Activated CD8-positive, alpha-beta memory T cell treated with anti-CD3 and anti-CD28 coated beads, Interleukin-2, amount 50 U/mL, for 1 hour (primary cell): ENCODE results near the gene EXO5.
"Not testable (repeated sequence)": the region's sequence is repeated elsewhere in the genome, so short reads cannot be mapped to it uniquely, and the experiment has no call there.

Source experiments
- DNase-seq: peaks from one replicate; pipeline ENCODE4 v3.0.0-alpha.2; 2020; ENCODE audit errors: extremely low read depth

The EXO5 gene

DNA sequence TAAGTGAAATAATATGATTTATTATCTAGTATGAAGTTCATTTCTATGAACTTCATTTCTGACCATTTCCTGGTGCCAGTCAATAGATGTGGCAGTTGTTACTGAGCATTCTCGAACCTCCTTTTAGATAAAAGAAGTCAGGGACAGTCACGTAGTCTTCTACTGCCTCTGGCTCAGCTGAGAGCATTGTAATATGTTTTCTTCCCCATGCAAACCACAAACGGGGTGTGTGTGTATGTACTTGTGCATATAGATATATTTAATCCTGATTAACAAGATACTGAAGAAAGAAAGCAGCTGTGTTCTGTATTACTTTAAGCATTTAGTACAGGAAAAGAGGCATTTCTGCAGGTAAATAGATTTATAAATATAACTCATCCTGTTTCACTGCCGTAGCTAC is 44.5 kb downstream of the EXO5 start:
- DNase-seq, result no peak

DNA sequence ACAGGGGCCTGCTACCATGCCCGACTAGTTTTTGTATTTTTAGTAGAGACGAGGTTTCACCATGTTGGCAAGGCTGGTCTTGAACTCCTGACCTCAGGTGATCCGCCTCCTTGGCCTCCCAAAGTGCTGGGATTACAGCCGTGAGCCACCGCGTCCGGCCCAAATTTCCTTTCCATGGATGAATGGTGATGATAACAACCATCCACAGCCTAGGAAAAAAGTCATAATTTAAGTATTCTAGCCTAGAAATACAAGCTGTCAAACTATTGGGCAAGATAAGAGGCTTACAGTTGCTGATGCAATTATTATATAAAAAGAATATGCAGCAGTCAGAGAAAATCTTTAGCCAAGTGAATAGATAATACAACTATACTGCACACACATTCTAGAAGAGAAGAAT is 46.2 kb downstream of the EXO5 start:
- not testable (repeated sequence) for DNase-seq

DNA sequence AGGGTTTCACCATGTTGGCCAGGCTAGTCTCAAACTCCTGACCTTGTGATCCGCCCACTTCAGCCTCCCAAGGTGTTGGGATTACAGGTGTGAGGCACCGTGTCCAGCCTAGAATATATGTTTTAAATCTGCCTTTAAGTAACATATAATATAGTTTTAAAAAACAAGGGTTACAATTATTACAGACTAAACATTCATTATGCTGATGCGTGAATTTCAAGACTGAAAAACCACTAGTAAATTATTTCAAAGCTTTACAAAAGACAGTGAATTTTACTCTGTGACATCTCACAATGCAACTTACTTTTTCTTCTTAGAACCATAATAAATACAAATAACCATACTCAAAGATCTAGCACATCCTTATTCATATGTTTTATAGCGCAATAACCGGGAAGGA is 47.6 kb downstream of the EXO5 start:
- DNase-seq, result no peak

DNA sequence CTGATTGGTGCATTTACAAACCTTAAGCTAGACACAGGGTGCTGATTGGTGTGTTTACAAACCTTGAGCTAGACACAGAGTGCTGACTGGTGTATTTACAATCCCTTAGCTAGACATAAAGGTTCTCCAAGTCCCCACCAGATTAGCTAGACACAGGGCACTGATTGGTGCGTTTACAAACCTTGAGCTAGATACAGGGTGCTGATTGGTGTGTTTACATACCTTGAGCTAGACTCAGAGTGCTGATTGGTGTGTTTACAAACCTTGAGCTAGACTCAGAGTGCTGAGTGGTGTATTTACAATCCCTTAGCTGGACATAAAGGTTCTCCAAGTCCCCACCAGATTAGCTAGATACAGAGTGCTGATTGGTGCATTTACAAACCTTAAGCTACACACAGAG is 49.7 kb downstream of the EXO5 start:
- not testable (repeated sequence) for DNase-seq

DNA sequence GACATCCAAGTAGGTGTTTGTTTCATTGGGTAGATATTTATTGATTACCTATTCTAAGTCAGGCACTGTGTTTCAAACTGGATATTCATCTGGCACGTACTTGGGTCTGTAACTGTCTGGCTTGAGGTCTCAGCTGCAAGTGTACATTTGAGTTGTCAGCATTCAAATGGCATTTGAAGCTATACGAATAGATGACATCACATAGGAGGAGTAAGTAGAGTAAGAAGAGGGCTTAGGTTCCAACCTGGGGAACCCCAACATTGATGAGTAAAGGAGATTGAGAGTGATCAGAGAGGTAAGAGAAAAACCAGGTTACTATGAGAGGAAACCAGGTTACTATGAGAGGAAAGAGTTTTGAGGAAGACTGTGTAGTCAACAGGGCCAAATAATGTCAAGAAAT is 53.6 kb downstream of the EXO5 start:
- DNase-seq, result no peak

DNA sequence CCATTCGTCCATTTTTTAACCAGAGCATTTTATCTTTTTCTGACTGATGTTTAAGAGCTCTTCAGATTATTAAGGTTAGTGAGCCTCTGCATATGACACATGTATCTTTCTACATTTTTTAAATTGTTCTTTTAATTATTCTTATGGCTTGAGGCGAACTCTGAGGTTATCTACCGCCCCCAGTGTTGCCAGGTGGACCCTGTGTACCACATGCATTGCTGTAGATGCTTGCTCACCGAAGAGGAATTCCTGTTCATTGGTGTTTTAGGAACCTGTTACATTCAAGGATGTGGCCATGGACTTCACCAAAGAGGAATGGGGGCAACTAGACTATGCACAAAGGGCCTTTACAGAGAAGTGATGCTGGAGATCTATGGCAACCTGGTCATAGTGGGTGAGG is 54.7 kb downstream of the EXO5 start:
- DNase-seq, result no peak

DNA sequence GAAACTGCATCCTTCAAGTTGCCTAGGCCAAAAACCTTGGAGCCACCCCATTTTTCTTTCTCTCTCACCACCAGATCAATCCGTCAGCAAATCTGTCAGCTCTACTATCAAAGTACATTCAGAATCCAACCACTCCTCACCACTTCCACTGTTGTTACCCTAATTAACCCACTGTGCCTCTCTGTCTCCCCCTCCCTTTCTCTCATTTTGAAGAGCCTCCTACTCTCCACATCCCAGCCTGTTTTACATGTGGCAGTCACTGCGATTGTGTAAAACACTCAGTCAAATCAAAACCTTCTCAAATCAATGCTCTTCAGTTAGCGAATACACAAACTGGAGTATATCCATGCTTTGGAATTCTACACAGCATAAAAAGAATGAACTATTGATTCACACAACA is 55.9 kb downstream of the EXO5 start:
- no peak for DNase-seq

DNA sequence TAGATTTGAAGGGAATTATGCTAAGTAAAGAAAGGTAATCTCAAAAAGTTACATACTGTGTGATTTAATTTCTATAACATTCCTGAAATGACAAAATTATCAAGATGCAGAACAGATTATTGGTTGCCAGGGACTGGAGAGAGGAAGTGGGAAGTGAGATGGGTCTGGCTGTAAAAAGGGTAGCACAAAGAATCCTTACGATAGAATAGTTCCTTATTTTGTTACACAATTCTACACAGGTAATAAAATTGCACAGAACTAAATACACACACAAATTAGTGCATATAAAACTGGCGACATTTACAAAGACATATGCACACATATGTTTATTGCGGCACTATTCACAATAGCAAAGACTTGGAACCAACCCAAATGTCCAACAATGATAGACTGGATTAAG is 56.3 kb downstream of the EXO5 start:
- DNase-seq, result no peak
